ENCODE measurements around the gene VEGFD. TPM values are rescaled to one million over a fixed set of nuclear protein-coding genes. Genes with fewer than 3 reads are reported as not detected.

Gene VEGFD
- total and polyA plus RNA-seq, 12 donors, result 1.1 to 21.0 (median 4.4) TPM

Other genes starting within 250 kb of the VEGFD start
- 1 to 10 TPM in 2 of 10 donors, under 1 TPM in 8; 0.39 to 1.5 (median 0.86) TPM for gene ASB9, start 114.3 kb downstream of the VEGFD start, total RNA-seq
- 1 to 10 TPM in 1 of 2 donors, under 1 TPM in 1; 0.59 to 1.6 TPM for gene ASB9, start 114.3 kb downstream of the VEGFD start, polyA plus RNA-seq
- 100 to 1,000 TPM in 7 of 10 donors, 10 to 100 TPM in 3; 64.9 to 149 (median 101) TPM for gene ASB11, start 68.8 kb downstream of the VEGFD start, total RNA-seq
- 10 to 100 TPM in 1 of 2 donors, 1 to 10 TPM in 1; 4.3 to 18.1 TPM for gene ASB11, start 68.8 kb downstream of the VEGFD start, polyA plus RNA-seq
- gene PIGA, start 48.9 kb downstream of the VEGFD start, total RNA-seq, result 1 to 10 TPM; 3.1 to 7.3 (median 4.7) TPM
- gene PIGA, start 48.9 kb downstream of the VEGFD start, polyA plus RNA-seq, result 1 to 10 TPM; 5.9 to 6.9 TPM
- 10 to 100 TPM in 4 of 10 donors, 1 to 10 TPM in 6; 4.9 to 17.8 (median 9.4) TPM for gene PIR, start 108.9 kb upstream of the VEGFD start, total RNA-seq
- 10 to 100 TPM in 1 of 2 donors, 1 to 10 TPM in 1; 8.6 to 15.7 TPM for gene PIR, start 108.9 kb upstream of the VEGFD start, polyA plus RNA-seq
- 1 to 10 TPM in 9 of 10 donors, under 1 TPM in 1; 0.97 to 6.1 (median 2.9) TPM for gene BMX, start 116.4 kb upstream of the VEGFD start, total RNA-seq
- 1 to 10 TPM; 2.1 to 2.6 TPM for gene BMX, start 116.4 kb upstream of the VEGFD start, polyA plus RNA-seq
- gene ACE2, start 216.5 kb upstream of the VEGFD start, total RNA-seq, result 10 to 100 TPM; 11.0 to 42.4 (median 20.7) TPM
- gene ACE2, start 216.5 kb upstream of the VEGFD start, polyA plus RNA-seq, result 10 to 100 TPM in 1 of 2 donors, 1 to 10 TPM in 1; 6.7 to 15.3 TPM

Data from heart right ventricle (tissue), 12 donors.